Loucy (cell line): ENCODE data around the gene PRUNE2.

Source experiments
- H2AFZ ChIP-seq: fragments of 200-600 bp; sonication (generic); 2 replicates; pipeline ENCODE4 v1.6.0; 2016; ENCODE audit warnings: antibody characterized with exemption, mild to moderate bottlenecking, low read length, moderate library complexity
- H3F3A ChIP-seq: fragments of 200-600 bp; 2 replicates; pipeline ENCODE4 v1.6.0; 2016; ENCODE audit warnings: antibody characterized with exemption, low read depth, mild to moderate bottlenecking
- H3K27me3 ChIP-seq: fragments of 200-600 bp; sonication (generic); 2 replicates; pipeline ENCODE4 v1.6.1; 2014; ENCODE audit warnings: low read length, mild to moderate bottlenecking; ENCODE audit not compliant: insufficient read depth, poor library complexity, severe bottlenecking
- H3K36me3 ChIP-seq: fragments of 200-600 bp; sonication (generic); 2 replicates; pipeline ENCODE4 v1.6.1; 2016; ENCODE audit warnings: low read length; ENCODE audit not compliant: insufficient read depth
- H3K4me1 ChIP-seq: fragments of 200-600 bp; sonication (generic); 2 replicates; pipeline ENCODE4 v1.5.1; 2014; ENCODE audit warnings: low read length, mild to moderate bottlenecking; ENCODE audit not compliant: insufficient read depth, poor library complexity, severe bottlenecking
- H3K4me2 ChIP-seq: fragments of 200-600 bp; sonication (generic); 2 replicates; pipeline ENCODE4 v1.6.0; 2014; ENCODE audit warnings: antibody characterized with exemption, low read length, low read depth, mild to moderate bottlenecking; ENCODE audit not compliant: poor library complexity, severe bottlenecking
- H3K4me3 ChIP-seq: fragments of 200-600 bp; sonication (generic); 2 replicates; pipeline ENCODE4 v1.5.1; 2014; ENCODE audit warnings: low read length, mild to moderate bottlenecking, mixed read lengths; ENCODE audit not compliant: poor library complexity, severe bottlenecking
- H3K79me2 ChIP-seq: fragments of 200-600 bp; sonication (generic); 2 replicates; pipeline ENCODE4 v1.6.1; 2014; ENCODE audit warnings: low read length; ENCODE audit not compliant: insufficient read depth
- H3K9ac ChIP-seq: fragments of 200-600 bp; sonication (generic); 2 replicates; pipeline ENCODE4 v1.6.0; 2014; ENCODE audit warnings: mild to moderate bottlenecking, low read depth, low read length, moderate library complexity; ENCODE audit not compliant: poor library complexity, severe bottlenecking
- H3K9me2 ChIP-seq: fragments of 200-600 bp; sonication (generic); replicated peaks from 2 replicates; pipeline ENCODE4 v1.6.1; 2016; ENCODE audit warnings: low read depth, low read length, mixed read lengths
- H3K9me3 ChIP-seq: fragments of 200-600 bp; sonication (generic); 2 replicates; pipeline ENCODE4 v1.6.1; 2014; ENCODE audit warnings: mild to moderate bottlenecking, antibody characterized with exemption, low read length, low read depth; ENCODE audit not compliant: insufficient read depth
- H4K20me1 ChIP-seq: fragments of 200-600 bp; sonication (generic); 2 replicates; pipeline ENCODE4 v1.6.0; 2014; ENCODE audit warnings: antibody characterized with exemption, low read length, mild to moderate bottlenecking; ENCODE audit not compliant: insufficient read depth, poor library complexity, severe bottlenecking
- EZH2phosphoT487 ChIP-seq: fragments of 200-600 bp; IDR thresholded peaks from 2 replicates; pipeline ENCODE4 v1.6.1; 2018; ENCODE audit warnings: antibody characterized with exemption, mild to moderate bottlenecking, moderate library complexity, borderline replicate concordance
- TF ChIP-seq, protein P1 (sequence below): fragments of 200-600 bp; sonication (generic); conservative IDR thresholded peaks from 2 replicates; pipeline ENCODE4 v1.5.1; 2014; ENCODE audit warnings: mild to moderate bottlenecking, antibody characterized with exemption, low read length

PRUNE2 gene

DNA sequence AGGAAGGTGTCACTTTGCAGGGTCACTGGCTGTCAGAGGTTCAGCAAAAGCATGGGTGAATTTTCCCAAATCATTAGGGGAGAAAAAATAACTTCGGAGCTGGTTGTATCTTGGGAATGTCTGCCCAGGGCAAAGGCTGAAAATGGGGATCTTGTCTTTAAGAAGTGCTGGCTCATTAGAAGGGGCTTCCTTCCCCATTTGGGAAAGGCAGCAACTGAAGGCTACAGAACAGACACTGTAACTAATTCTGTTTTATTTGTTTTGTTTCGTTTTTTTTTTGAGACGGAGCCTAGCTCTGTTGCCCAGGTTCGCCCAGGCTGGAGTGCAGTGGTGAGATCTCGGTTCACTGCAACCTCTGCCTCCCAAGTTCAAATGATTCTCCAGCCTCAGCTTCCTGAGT, 212.0 kb downstream of the PRUNE2 start:
- Histone ChIP-seq H3K4me2 (peak overlapping the region; percentile 27), H2AFZ (no peak overlapping the region), H3K9me2 (no peaks in the 10 kb centered on the region), H3K36me3 (no peaks in the 10 kb centered on the region), H3K79me2 (peaks cover 9% of the 10 kb centered on the region; the same call in 1 of the 2 replicates), H4K20me1 (no peaks in the 10 kb centered on the region), H3K4me1 (peaks cover 34% of the 10 kb centered on the region), H3K27me3 (no peaks in the 10 kb centered on the region), H3K4me3 (peak overlapping the region; percentile 3), H3F3A (peaks cover 3% of the 10 kb centered on the region; the same call in 1 of the 2 replicates), H3K9me3 (no peaks in the 10 kb centered on the region), H3K9ac (no peak overlapping the region)
- no peak for TF ChIP-seq EZH2phosphoT487
- TF ChIP-seq, protein P1, sequence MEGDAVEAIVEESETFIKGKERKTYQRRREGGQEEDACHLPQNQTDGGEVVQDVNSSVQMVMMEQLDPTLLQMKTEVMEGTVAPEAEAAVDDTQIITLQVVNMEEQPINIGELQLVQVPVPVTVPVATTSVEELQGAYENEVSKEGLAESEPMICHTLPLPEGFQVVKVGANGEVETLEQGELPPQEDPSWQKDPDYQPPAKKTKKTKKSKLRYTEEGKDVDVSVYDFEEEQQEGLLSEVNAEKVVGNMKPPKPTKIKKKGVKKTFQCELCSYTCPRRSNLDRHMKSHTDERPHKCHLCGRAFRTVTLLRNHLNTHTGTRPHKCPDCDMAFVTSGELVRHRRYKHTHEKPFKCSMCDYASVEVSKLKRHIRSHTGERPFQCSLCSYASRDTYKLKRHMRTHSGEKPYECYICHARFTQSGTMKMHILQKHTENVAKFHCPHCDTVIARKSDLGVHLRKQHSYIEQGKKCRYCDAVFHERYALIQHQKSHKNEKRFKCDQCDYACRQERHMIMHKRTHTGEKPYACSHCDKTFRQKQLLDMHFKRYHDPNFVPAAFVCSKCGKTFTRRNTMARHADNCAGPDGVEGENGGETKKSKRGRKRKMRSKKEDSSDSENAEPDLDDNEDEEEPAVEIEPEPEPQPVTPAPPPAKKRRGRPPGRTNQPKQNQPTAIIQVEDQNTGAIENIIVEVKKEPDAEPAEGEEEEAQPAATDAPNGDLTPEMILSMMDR: no peak

DNA sequence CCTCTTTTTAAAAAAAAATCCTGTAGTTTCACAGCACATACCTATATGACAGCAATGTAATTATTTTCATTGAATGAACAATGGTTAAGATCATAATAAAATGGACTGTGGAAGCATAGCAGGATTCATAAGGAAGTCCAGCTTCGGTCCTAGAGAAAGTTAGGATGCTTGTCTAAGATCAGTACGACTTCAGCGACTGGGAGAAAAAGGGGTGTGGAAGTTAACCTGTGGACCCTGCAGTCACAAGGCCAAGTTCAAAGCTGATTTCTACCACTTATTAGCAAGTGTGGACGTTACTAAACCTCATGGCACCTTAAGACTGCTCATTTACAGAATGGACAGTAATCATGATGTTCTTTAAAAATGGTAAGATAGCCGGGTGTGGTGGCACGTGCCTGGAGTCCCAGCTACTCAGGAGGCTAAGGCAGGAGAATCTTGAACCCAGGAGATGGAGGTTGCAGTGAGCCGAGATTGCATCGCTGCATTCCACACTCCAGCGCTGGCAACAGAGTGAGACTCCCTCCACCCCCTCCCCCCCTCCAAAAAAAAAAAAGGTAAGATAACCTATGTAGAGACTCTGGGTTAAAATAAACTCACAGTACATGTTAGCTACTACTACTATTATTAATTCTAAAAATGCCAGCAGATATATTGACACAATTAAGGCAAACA, 213.3 kb downstream of the PRUNE2 start:
- peak overlapping the region; percentile 97 for H2AFZ ChIP-seq
- peak overlapping the region; percentile 82 for H3K4me3 ChIP-seq
- no peaks in the 10 kb centered on the region for H3K9me3 ChIP-seq
- H3K4me1 ChIP-seq: peaks cover 42% of the 10 kb centered on the region
- peaks cover 9% of the 10 kb centered on the region; the same call in 1 of the 2 replicates for H3K79me2 ChIP-seq
- no peaks in the 10 kb centered on the region for H3K27me3 ChIP-seq
- no peaks in the 10 kb centered on the region for H3K9me2 ChIP-seq
- peak overlapping the region; percentile 69 for H3K9ac ChIP-seq
- H4K20me1 ChIP-seq: no peaks in the 10 kb centered on the region
- H3K4me2 ChIP-seq: peak overlapping the region; percentile 81
- TF ChIP-seq, protein P1: no peak
- TF ChIP-seq EZH2phosphoT487: no peak
- peaks cover 3% of the 10 kb centered on the region; the same call in 1 of the 2 replicates for H3F3A ChIP-seq
- no peaks in the 10 kb centered on the region for H3K36me3 ChIP-seq

DNA sequence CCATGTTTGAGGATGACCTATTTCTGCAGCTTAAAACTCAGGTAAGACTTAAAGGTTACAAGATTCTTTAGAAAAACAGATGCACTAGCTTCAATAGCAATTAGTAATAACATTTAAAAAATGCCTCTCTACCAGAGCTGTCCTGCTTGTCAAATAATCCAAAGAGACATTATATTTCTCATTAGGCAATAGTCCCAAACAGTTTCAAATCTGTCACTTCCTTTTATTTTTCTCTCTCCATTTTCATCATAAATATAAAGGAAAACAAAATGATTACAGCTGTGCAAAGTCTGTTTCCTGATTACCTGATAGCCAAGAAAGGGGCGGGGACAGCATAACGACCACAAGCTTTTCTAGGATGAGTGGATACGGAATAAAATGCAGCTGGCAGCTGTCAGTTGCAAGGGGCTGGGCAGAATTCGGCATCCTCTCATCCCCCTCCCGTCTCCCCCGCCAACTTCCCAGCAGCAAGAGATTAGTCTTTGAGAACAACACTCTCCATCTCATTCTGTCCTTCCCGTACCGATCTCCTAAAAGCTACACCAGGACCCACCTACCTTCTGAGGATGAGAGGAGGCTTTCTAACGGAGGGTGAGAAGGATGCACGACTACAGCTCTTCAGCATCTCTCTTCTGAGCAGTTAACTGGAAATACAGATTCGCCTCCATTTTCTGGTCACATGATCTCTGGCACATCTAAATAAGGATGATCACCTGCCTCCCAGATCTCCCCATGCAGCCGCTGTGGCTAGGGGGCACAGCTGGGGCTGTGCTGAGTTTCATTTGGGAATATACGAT, 214.2 kb downstream of the PRUNE2 start:
- Histone ChIP-seq H3K9me2 (no peaks in the 10 kb centered on the region), H3K4me1 (peaks cover 44% of the 10 kb centered on the region), H3K4me2 (peak overlapping the region; percentile 81), H3F3A (peaks cover 3% of the 10 kb centered on the region; the same call in 1 of the 2 replicates), H3K9ac (peak overlapping the region; percentile 69), H3K9me3 (no peaks in the 10 kb centered on the region), H3K79me2 (peaks cover 9% of the 10 kb centered on the region; the same call in 1 of the 2 replicates), H3K27me3 (no peaks in the 10 kb centered on the region), H3K4me3 (peak overlapping the region; percentile 82), H3K36me3 (no peaks in the 10 kb centered on the region), H4K20me1 (no peaks in the 10 kb centered on the region), H2AFZ (peak overlapping the region; percentile 97)
- no peak for TF ChIP-seq EZH2phosphoT487
- TF ChIP-seq, protein P1: no peak
